CD4-positive, alpha-beta T cell treated with Interleukin-1 beta for 1 hour (primary cell): ENCODE measurements around the gene RPIA.
"Not testable (repeated sequence)": the region's sequence is repeated elsewhere in the genome, so short reads cannot be mapped to it uniquely, and the experiment has no call there.

Experiments used
- DNase-seq, 2 donors: peaks; one replicate each; pipeline ENCODE4 v3.0.0-alpha.2; 2020 to 2022

RPIA gene

DNA sequence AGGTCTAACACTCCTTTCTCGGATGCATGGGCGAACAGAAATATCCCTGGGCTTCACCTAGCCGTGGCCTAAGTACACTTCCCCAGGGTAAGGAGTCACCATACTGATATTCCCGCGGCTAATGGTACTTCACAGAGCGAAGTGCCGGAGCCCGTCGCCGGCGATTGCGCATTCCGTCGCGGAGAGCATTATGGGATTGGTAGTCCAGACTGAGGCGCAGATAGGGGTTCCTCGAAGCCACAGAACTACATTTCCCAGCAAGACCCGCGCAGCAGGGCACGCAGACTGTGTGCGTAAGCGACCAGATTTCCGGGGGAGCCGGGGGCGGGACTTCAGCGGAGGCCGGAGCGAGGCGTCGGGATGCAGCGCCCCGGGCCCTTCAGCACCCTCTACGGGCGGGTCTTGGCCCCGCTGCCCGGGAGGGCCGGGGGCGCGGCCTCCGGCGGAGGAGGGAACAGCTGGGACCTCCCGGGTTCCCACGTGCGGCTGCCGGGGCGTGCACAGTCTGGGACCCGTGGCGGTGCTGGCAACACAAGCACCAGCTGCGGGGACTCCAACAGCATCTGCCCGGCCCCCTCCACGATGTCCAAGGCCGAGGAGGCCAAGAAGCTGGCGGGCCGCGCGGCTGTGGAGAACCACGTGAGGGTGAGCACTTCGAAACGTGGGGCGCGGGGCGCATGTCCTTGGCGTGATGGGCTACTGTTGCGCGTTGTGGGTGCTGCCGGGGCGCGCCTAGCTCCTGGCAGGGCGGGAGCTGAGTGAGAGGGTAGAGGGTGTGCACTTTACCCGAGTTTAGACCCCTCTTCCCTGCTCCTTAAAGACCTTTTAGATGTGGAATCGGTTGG is at the start of gene RPIA:
RPIA (plus strand) TSS at position 335 of the 845 bp plus-strand sequence; CDS start at position 361, 26 bp downstream.
- peak; percentile 99 for DNase-seq

DNA sequence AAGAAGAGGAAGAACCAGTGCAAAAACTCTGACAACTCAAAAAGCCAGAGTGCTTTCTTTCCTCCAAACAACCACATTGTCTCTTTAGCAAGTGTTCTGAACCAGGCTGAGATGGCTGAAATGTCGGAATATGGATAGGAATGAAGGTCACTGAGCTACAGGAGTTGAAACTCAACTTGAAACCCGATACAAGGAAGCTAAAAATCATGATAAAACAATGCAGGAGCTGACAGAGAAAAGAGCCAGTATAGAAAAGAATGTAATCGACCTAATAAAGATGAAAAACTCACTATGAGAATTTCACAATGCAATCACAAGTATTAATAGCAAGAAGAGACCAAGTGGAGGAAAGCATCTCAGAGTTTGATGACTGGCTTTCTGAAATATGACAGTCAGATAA is 49.2 kb upstream of the RPIA start:
- DNase-seq: no peak

DNA sequence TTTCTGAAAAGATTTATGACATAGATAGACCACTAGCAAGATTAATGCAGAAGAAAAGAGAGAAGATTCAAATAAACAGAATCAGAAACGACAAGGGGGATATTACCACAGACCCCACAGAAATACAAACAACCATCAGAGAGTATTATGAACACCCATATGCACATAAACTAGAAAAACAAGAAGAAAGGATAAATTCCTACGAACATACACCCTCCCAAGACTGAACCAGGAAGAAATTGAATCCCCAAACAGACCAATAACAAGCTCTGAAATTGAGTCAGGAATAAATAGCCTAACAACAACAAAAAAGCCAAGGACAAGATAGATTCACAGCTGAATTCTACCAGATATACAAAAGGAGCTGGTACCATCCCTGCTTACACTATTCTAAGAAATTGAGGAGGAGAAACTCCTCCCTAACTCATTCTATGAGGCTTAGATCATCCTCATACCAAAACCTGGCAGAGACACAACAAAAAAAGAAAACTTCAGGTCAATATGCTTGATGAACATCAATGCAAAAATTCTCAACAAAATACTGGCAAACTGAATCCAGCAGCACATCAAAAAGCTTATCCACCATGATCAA is 46.1 kb upstream of the RPIA start:
- DNase-seq: not testable (repeated sequence)

DNA sequence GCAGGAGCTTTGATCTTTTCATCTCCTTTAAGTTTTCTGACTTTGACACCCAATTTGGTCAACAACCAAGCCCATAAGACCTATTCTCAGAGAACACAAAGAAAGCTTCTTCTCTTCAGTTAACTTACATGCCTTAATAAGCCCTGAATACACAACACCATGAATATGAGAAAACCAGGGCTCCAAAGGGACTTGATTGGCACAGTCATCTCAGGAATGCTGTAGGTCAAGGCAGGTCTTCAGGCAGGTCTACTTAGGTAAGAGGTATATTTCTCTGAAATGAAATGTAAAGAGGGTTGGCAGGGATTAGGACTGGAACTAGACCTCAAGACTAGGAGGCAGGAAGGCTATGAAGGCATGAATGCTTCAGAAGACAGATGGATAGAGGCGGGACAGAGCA is 39.8 kb upstream of the RPIA start:
- DNase-seq: no peak

DNA sequence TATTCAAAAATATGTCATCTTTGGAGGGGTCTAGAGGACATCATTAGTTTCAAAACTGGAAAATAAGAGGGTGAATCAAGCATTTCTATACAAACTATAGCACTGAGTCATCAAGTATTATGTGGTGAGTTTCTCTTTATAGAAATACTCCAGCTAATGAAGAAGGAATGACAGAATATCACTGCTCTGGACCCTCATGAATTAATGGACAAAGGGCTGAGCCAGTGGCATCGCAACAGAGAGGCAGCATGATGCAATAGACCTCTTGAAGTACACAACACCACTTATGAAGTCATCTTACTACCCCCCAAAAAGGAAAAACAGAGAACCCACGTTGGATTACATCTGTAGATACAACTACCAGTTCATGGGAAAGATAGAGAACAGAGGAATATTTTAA is 36.8 kb upstream of the RPIA start:
- DNase-seq: no peak

DNA sequence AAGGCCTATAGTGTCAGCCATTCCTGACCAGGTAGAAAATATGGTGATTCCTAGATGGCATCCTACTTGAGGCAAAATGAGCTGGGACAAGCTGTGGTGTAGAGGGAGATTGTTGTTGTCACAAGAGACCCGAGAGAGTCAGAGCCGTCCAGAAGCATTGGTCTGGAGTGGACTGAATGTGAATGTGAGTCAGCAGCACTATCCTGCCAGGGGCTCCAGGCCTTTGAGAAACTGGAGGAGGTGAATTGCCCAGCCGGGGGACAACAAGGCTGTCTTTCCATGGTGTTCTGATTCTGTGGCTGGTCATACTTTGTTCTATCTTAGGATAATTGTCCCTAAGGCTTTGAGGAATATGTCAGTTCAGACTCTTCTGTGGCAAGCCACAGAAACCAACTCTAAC is 34.8 kb upstream of the RPIA start:
- DNase-seq: no peak

DNA sequence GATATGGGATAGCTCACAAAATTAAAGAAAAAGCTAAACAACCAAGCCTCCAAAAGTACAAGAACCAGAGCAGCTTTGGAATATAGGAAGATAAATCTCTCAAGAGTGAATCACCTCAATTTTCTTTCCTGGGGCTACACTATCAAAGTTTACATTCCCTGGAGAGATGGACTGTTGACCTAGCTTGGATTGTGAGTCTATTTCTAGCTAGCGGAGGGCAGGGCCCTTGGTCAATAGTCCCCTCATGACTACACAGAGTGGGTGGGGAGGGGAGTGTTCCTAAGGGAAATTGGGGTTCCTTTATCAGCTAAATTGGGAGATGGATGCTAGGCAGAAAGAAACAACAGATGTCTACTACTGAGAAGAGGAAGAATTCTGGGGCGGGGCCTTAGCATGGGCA is 34.3 kb upstream of the RPIA start:
- DNase-seq: no peak

DNA sequence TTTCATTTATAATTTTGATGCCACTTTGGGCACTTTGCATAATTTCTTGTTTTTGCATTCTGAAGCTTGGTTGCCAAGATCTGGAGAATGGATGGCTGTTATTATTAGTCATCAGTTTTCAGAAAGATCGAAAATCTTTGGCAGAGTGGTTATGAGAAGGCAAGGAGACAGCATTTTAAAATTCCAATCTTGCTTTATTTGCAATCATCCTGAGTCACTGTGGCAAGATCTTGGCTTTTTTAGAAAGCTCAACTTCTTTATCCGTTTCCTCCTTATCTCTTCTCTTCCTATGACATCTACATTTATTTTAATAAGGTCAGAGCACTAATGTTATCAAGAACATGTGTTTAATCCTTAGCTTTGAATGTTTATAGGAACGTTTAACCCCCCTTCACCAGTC is 33.1 kb upstream of the RPIA start:
- no peak for DNase-seq

DNA sequence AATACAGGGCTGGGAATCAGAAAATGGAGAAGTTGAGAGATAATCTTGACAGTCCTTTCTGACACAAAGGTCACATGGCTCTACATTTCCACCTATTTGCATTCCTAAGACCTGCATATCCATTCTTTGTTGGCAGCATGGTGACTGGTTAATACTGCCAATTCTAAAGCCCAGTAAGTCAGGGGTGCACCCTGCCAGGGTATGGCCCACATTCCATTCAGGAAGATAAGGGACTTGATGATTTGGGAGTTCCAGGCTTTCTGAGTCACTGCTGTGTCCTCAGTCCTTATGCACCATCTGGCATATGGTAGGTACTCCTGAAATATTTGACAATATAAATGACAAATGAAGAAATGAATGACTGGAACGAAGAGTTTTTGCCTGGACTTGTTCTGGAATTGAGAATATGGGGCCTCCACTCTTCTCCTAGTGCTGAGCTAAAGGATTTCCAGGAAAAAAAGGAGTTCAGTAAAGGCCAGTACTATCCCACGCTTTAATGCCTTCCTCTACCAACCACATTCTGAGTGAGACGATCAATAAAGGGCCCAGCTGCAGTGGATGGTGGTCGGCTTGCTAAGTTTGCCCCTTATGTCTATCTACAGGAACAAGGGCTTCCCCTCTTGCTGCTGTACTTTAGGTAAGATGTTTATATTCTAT is 32.5 kb upstream of the RPIA start:
- DNase-seq: no peak

DNA sequence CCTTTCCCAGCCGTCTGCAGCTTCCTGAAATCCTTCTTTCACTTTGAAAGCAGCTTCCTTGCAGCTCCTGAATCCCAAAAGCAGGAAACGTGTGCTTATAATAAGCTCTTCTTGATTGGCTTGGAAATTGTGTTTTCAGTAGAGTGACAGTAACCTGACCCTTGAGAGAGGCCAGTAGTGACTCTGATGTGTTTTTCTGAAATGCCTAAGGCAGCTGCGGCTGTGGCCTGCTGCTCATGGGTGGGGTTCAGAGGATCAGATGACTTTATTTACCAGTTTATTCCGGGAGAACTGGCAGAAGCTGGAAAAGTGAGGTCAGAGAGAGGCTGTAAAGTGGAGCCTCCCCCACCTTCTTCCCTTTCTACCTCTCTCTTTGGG is 31.9 kb upstream of the RPIA start:
- no peak for DNase-seq

DNA sequence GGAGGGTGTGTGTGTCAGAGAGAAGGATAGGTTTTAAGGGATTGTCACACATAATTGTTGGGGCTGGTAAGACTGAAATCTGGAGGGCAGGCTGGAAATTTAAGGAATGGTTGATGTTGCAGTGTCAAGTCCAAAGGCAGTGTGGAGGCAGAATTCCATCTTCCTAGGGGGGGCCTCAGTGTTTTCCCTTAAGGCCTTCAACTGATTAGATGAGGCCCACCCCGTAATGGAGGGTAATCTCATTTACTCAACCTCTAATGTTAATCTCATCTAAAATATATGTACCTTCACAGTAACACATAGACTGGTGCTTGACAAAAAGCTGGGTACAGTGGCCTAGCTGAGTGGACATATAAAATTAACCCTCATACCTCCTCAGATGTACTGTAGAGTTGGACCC is 30.9 kb upstream of the RPIA start:
- no peak for DNase-seq

DNA sequence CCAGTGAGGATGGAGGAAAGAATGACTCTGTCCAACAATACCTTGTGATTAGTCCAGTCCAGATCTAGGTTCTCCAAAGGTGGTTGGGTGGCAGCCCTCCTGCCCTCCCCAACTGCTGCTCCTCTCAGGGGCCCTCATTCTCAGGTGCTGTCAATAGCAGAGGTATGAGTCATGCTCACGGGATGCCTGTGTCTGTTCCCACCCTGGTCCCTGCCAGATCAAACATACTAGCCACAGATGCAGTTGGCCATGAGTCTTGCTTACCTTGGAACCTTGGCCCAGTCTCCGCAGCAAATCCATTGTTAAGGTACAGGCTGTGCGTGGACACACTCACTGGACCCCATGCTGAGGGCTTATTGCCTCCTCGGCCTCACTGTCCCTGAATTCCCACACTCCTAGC is 24.9 kb upstream of the RPIA start:
- no peak for DNase-seq

DNA sequence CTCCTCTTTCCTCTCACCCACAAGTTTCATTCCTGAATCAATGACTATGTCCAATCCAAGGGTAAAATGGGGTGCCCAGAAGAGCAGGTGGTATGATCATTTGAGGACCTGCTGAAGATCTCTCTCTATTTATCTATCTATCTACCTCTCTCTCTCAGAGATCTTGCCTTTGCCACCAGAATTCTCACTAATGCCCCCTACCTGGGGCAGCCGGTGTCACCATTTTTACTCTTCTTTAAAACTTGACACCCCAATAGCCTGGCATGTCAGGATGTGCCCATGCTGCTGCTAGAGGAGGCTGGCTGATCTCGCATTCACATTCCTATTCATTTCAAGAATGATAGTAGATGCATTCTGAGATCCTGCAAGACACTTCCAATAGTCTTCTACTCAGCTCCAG is 24.3 kb upstream of the RPIA start:
- no peak for DNase-seq

DNA sequence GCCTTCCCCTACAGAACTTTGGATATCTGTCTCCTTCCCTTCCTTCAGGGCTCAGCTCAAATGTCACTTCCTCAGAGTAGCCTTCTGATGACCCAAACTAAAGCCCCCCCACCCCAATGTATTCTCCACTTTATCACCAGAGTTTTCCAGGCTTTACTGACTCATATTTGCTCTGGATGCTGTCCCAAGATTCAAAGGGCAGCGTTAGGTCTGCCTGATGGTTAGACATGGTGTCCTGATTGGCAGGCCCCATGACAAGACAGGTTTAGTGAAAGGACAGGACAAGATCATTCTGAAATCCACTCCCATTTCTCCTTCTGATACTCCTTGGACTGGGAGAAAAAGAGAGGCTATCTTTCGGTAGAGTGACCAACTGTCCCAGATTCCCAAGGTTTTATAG is 22.6 kb upstream of the RPIA start:
- DNase-seq: no peak

DNA sequence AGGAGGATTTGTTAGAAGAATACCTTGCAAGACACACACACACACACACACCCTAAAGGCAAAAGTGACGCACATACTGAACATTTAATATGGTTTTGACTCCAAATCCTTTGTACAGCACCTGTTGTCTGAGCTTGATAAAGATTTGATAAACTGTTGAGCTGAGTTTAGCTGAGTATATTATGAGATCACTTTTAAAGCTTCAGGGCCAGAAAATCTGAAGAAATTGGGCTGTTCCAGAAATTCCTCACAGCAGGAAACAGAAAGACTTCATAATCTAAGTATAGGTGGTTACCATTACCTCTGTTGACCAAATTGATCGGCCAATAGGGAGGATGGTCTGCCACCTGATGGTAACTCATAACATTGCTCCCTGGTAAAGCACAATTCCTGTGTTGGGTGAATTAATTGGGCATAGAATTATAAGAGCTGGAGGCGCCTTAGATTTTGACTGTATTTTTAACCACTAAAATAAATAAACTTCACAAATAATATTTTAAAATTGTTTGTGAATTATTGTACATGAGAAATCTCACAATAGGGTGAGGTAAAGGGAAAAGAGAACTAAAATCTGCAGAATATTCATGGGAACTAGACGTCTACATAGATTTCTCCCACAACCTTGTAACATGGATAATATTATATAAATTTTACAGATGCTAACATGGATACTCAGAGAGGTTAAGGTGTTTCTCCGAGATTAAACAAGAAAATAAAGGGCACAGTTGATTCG is 21.8 kb upstream of the RPIA start:
- DNase-seq: peak; percentile 32 to 44

DNA sequence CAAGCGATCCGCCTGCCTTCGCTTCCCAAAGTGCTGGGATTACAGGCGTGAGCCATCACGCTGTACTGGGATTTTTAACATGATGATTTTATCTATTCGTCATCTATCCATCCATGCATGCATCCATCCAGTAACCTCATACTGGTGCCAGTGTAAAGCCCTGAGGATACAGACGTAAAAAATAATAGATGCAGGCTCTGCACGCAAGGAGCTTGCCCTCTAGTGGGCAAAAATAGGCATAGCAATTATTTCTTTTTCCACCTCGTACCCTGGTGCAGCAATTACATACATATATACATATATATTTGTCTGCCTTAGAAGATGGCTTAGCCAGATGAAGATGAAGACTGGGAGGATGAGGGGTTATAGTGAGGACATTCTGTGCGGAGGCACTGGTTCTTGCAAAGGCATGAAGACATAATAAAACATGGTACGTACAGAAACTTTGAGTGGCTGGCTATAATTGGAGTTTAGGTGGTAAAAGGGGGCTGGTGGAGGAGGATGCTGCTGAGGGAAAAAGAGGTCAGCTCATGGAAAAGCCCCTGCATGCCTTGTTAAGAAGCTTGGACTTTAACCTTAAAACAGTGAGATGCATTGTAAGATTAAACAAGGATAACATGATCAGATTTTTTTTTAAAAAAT is 19.6 kb upstream of the RPIA start:
- DNase-seq: peak; percentile 22 to 59

DNA sequence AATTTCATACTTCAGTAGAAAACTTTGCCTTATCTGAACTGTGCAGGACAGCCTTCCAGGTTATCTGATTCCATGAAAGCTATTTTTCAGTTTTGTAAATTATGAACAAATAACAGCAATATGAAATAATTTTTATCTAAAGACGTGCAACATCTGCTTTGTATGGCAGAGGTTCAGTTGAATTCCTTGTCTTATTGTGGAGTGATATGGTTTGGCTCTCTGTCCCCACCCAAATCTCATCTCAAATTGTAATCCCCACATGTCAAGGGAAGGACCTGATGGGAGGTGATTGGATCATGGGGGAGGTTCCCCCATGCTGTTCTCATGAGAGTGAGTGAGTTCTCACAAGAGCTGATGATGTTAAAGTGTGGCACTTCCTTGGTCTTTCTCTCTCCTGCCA is 18.1 kb upstream of the RPIA start:
- no peak for DNase-seq

DNA sequence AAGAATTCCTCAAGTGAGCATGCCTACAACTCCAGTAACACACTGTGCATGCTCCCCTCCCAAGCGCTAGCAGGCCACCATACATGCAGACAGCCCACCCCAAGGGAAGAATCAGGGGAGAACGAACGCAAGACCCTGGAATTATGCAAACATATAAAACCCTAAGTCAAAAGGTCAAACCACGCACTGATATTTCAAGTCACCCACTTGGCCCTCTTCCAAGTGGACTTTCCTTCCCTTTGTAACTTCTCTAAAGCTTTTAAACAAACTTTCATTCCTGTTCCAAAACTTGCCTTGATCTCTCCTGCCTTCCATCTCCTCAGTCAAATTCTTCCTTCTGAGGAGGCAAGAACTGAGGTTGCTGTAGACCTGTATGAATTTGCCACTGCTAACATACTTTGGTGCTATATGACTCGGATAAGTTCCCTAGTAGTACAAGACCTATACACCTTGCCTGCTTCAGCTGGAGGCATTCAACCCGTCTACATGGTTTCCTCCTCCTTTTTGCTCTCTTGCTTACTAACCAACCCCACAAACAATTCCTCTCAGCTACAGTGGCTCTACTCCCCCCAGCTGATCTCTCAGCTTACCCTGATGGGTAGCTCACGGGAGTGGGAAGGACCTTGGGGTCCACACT is 11.1 kb upstream of the RPIA start:
- DNase-seq: peak in 1 of 2 donors; percentile 13

DNA sequence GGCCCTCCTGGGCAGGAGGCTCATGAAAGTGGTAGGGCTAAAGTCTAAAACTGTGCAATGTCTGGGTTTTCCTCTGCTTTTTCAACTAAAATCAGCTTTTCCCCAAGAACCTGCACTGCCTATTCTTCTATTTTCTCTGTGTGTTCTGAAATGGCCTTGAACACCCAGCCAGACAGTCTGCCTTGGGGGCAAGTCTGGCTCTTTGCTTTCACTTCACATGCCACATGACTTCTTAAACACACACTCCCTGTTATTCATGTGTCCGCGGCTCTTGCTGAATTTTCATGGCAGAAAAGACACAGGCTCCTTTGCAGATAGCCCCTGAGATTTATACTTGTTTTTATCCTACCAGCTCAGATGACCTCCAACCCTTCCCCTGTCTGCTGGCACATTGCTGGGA is 10.6 kb upstream of the RPIA start:
- DNase-seq: no peak

DNA sequence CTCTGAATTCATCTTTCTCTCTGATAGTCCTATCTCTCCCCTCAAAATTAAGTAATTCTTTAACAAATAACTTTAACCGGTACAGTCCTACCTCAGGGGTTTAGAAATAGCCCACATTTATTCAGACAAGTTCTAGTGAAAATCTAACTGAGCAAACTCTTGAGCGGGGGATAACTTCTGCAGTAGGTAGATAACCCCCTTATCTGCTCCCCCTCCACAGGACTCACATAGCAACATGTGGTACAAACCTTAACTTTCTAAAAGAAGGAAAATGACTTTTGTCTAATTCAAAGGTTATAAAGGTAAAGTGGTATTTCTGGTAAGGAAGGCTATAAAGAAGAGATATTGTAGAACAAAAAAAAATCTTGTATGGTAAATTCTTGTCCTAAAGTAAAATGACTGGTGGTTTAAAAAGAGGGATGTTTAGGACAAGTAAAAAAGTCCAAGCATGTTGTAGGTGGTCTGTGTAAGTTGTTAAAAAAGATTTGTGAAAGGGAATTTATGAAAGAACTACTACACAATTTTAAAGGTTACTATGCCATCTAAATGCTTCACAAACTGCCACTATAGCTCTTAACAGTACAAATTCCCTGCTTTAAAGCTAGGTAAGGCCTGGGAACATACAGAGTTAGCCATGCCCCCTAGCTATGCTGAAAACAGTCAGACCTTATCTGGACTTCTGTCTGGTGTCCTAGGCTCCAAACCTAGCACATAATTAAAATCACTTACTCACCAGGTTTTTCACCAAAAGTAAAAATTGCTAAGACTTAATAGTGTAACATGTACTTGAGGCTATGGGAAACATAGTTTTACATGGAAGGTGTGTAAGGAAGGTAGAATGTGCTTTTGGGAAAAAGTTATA is 8.1 kb upstream of the RPIA start:
- DNase-seq: no peak

DNA sequence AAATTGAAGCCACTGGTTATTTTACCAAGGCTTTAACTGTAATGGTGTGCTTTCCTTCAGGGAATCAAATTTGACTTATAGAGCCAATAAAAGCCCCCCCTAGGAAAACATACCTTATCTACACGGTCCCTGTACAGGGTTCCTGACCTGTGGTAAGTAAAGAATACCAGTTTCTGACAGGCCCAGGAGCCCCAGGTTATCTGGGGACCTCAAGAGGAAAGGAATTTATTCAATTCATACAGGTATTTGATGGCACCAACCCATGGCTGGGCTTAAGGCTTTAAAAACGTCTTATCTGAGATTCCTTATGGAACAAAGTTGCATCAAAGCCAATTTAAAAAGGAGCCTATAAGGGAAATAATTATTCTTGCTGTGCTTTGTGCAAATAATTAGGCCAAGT is 7.0 kb upstream of the RPIA start:
- DNase-seq: no peak

DNA sequence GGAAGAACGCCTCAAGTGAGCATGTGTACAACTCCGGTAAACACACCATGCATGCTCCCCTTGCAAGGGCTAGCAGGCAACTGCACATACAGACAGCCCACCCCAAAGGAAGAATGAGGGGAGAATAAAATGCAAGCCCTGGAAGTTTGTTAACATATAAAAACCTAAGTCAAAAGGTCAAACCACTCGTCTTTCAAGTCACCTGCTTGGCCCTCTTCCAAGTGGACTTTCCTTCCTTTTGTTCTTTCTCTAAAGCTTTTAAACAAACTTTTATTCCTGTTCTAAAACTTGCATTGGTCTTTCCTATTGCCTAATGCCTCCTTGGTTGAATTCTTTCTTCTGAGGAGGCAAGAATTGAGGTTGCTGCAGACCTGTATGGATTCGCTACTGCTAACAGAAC is 5.2 kb upstream of the RPIA start:
- DNase-seq: no peak
